Tibial artery (tissue), 4 donors: ENCODE measurements around the gene NELFE.

Experiments
- DNase-seq, 2 donors: peaks; one replicate each; pipeline ENCODE4 v3.0.0-alpha.2; 2019
- H3K27ac ChIP-seq, 2 donors: fragments of 200-600 bp; sonication (generic) in 1 of 2; 1 replicate in 1 of 2; 2 replicates in 1 of 2; pipeline ENCODE4 v1.5.1; 2018 to 2019; ENCODE audit warnings: mild to moderate bottlenecking in 1 of 2
- H3K27me3 ChIP-seq, 2 donors: fragments of 200-600 bp; sonication (generic) in 1 of 2; one replicate each; pipeline versions ENCODE4 v1.5.1 to v1.6.0; 2016 to 2019
- H3K36me3 ChIP-seq, 3 donors: fragments of 200-600 bp; sonication (generic) in 2 of 3; one replicate each; pipeline ENCODE4 v1.5.1; 2016 to 2019; ENCODE audit warnings: mild to moderate bottlenecking in 2 of 3
- H3K4me1 ChIP-seq, 4 donors: fragments of 200-600 bp; sonication (generic) in 2 of 4; 1 replicate in 3 of 4; 2 replicates in 1 of 4; pipeline ENCODE4 v1.5.1; 2016 to 2019
- H3K4me3 ChIP-seq, 2 donors: fragments of 200-600 bp; sonication (generic) in 1 of 2; 1 replicate in 1 of 2; 2 replicates in 1 of 2; pipeline ENCODE4 v1.5.1; 2018 to 2019; ENCODE audit warnings: mild to moderate bottlenecking in 2 of 2
- H3K9me3 ChIP-seq, 3 donors: fragments of 200-600 bp; sonication (generic) in 1 of 3; one replicate each; pipeline ENCODE4 v1.5.1; 2016 to 2019
- CTCF ChIP-seq, 2 experiments: fragments of 200-600 bp in 1 of 2; fragments of 450-650 bp in 1 of 2; IDR thresholded peaks; one replicate each; pipeline ENCODE4 v1.5.1; 2017 to 2019; ENCODE audit warnings: antibody characterized with exemption in 2 of 2, mild to moderate bottlenecking in 1 of 2, moderate library complexity in 1 of 2
- intact Hi-C: fragments of 100-400 bp; cut with DNase I; formaldehyde crosslinking; loops from one replicate; pipeline ENCODE4 v1.15.0; 2023; ENCODE audit warnings: low total_unique reads

NELFE gene

GRCh38 chr6:31949926-31950548, 8.7 kb downstream of the NELFE start:
- no peak for DNase-seq
- Histone ChIP-seq H3K36me3 (peaks cover 30 to 47% (median 35%) of the 10 kb centered on the region in 3 donors), H3K4me1 (peaks cover 0 to 22% (median 18%) of the 10 kb centered on the region in 4 donors), H3K27ac (no peak overlapping the region), H3K27me3 (no peaks in the 10 kb centered on the region), H3K4me3 (no peak overlapping the region), H3K9me3 (no peaks in the 10 kb centered on the region)
- intact Hi-C loops, result loop anchor here (5.0 kb wide), 1 partner anchor 43 kb away; no protein-coding TSS in a partner anchor
- no peak for TF ChIP-seq CTCF (IDR thresholded peaks at IDR 0.05)

GRCh38 chr6:31948753-31949413, 9.9 kb downstream of the NELFE start:
- Histone ChIP-seq H3K27me3 (no peaks in the 10 kb centered on the region), H3K9me3 (no peaks in the 10 kb centered on the region), H3K27ac (no peak overlapping the region), H3K4me1 (peaks cover 0 to 27% (median 21%) of the 10 kb centered on the region in 4 donors), H3K36me3 (peaks cover 18 to 35% (median 23%) of the 10 kb centered on the region in 3 donors), H3K4me3 (no peak overlapping the region)
- DNase-seq, result no peak
- TF ChIP-seq CTCF (IDR thresholded peaks at IDR 0.05), result no peak
- intact Hi-C loops, result no loop called here

GRCh38 chr6:31948306-31948705, 10.5 kb downstream of the NELFE start:
- no peaks in the 10 kb centered on the region for H3K27me3 ChIP-seq
- no peak for TF ChIP-seq CTCF (IDR thresholded peaks at IDR 0.05)
- DNase-seq, result no peak
- no peak overlapping the region for H3K4me3 ChIP-seq
- H3K9me3 ChIP-seq, result no peaks in the 10 kb centered on the region
- intact Hi-C loops, result no loop called here
- peaks cover 12 to 29% (median 17%) of the 10 kb centered on the region in 3 donors for H3K36me3 ChIP-seq
- H3K4me1 ChIP-seq, result peaks cover 0 to 27% (median 21%) of the 10 kb centered on the region in 4 donors
- H3K27ac ChIP-seq, result no peak overlapping the region

GRCh38 chr6:31947864-31948263, 10.9 kb downstream of the NELFE start:
- H3K27ac ChIP-seq, result no peak overlapping the region
- intact Hi-C loops, result no loop called here
- H3K36me3 ChIP-seq, result peaks cover 8 to 25% (median 13%) of the 10 kb centered on the region in 3 donors
- H3K4me1 ChIP-seq, result peaks cover 0 to 27% (median 21%) of the 10 kb centered on the region in 4 donors
- TF ChIP-seq CTCF (IDR thresholded peaks at IDR 0.05), result no peak
- H3K27me3 ChIP-seq, result no peaks in the 10 kb centered on the region
- no peak for DNase-seq
- H3K9me3 ChIP-seq, result no peaks in the 10 kb centered on the region
- H3K4me3 ChIP-seq, result no peak overlapping the region

GRCh38 chr6:31947070-31947675, 11.6 kb downstream of the NELFE start:
- Histone ChIP-seq H3K9me3 (no peaks in the 10 kb centered on the region), H3K36me3 (peaks cover 6 to 18% (median 7%) of the 10 kb centered on the region in 3 donors), H3K27ac (no peak overlapping the region), H3K27me3 (no peaks in the 10 kb centered on the region), H3K4me3 (no peak overlapping the region), H3K4me1 (peaks cover 0 to 27% (median 21%) of the 10 kb centered on the region in 4 donors)
- no peak for DNase-seq
- TF ChIP-seq CTCF (IDR thresholded peaks at IDR 0.05), result no peak
- intact Hi-C loops, result no loop called here
